Mesenchymal stem cell (in vitro differentiated cells and primary cell): Measurements from ENCODE around the gene ZNF81.

ENCODE experiments used
- DNase-seq: peaks from one replicate; pipeline ENCODE4 v3.0.0-alpha.2; 2013
- H2AFZ ChIP-seq: one replicate; pipeline ENCODE4 v1.6.1; 2013; ENCODE audit warnings: low read depth, mild to moderate bottlenecking, control low read depth, inconsistent platforms, low read length, moderate library complexity
- H2AK5ac ChIP-seq: 2 replicates; pipeline ENCODE4 v1.6.1; 2013; ENCODE audit warnings: low read length, moderate library complexity, mild to moderate bottlenecking, inconsistent platforms; ENCODE audit not compliant: severe bottlenecking
- H2BK120ac ChIP-seq: one replicate; pipeline ENCODE4 v1.6.1; 2013; ENCODE audit warnings: low read depth, mild to moderate bottlenecking, inconsistent platforms, low read length, moderate library complexity
- H2BK12ac ChIP-seq, 2 experiments: one replicate each; pipeline ENCODE4 v1.6.1; 2013; ENCODE audit warnings: inconsistent platforms in 2 of 2, low read length in 2 of 2, mild to moderate bottlenecking in 2 of 2, moderate library complexity in 2 of 2, control low read depth in 1 of 2
- H2BK15ac ChIP-seq: one replicate; pipeline ENCODE4 v1.6.1; 2013; ENCODE audit warnings: mild to moderate bottlenecking, low read depth, inconsistent platforms; ENCODE audit not compliant: poor library complexity, severe bottlenecking
- H2BK5ac ChIP-seq: 2 replicates; pipeline ENCODE4 v1.6.1; 2013; ENCODE audit warnings: low read depth, mild to moderate bottlenecking, low read length, control low read depth, inconsistent platforms; ENCODE audit not compliant: poor library complexity, severe bottlenecking
- H3K14ac ChIP-seq, 2 experiments: one replicate each; pipeline ENCODE4 v1.6.1; 2013; ENCODE audit warnings: inconsistent platforms in 2 of 2, low read length in 2 of 2, control low read depth in 1 of 2, mild to moderate bottlenecking in 1 of 2, moderate library complexity in 1 of 2
- H3K18ac ChIP-seq, 2 experiments: one replicate each; pipeline ENCODE4 v1.6.1; 2013; ENCODE audit warnings: inconsistent platforms in 2 of 2, low read length in 2 of 2, control low read depth in 1 of 2, low read depth in 1 of 2, mild to moderate bottlenecking in 1 of 2
- H3K23ac ChIP-seq, 2 experiments: one replicate each; pipeline ENCODE4 v1.6.1; 2013; ENCODE audit warnings: inconsistent platforms in 2 of 2, low read length in 2 of 2, mild to moderate bottlenecking in 2 of 2, moderate library complexity in 2 of 2, control low read depth in 1 of 2
- H3K27ac ChIP-seq: 2 replicates; pipeline ENCODE4 v1.5.1; 2013; ENCODE audit warnings: mild to moderate bottlenecking, moderate library complexity, low read length, control low read depth, inconsistent platforms; ENCODE audit not compliant: poor library complexity, severe bottlenecking
- H3K27me3 ChIP-seq, 2 experiments: 2 replicates each; pipeline versions ENCODE4 v1.6.1 to v1.7.0; 2013; ENCODE audit warnings: low read length in 2 of 2, mild to moderate bottlenecking in 2 of 2, moderate library complexity in 2 of 2, control low read depth in 1 of 2, inconsistent platforms in 1 of 2; ENCODE audit not compliant: control insufficient read depth in 1 of 2, insufficient read depth in 1 of 2
- H3K36me3 ChIP-seq, 2 experiments: 2 replicates each; pipeline versions ENCODE4 v1.6.1 to v1.7.0; 2013; ENCODE audit warnings: low read length in 2 of 2, control low read depth in 1 of 2, inconsistent platforms in 1 of 2, low read depth in 1 of 2, mild to moderate bottlenecking in 1 of 2; ENCODE audit not compliant: insufficient read depth in 2 of 2, control insufficient read depth in 1 of 2
- H3K4ac ChIP-seq, 2 experiments: one replicate each; pipeline ENCODE4 v1.6.1; 2013; ENCODE audit warnings: inconsistent platforms in 2 of 2, low read length in 2 of 2, mild to moderate bottlenecking in 2 of 2, moderate library complexity in 2 of 2, control low read depth in 1 of 2, low read depth in 1 of 2
- H3K4me1 ChIP-seq: 2 replicates; pipeline ENCODE4 v1.6.1; 2013; ENCODE audit warnings: low read depth, low read length, control low read depth; ENCODE audit not compliant: control insufficient read depth, insufficient read depth
- H3K4me2 ChIP-seq: 2 replicates; pipeline ENCODE4 v1.6.1; 2013; ENCODE audit warnings: low read length, mild to moderate bottlenecking, inconsistent platforms; ENCODE audit not compliant: poor library complexity, severe bottlenecking
- H3K4me3 ChIP-seq, 2 experiments: 2 replicates each; pipeline versions ENCODE4 v1.5.1 to v1.7.0; 2013; ENCODE audit warnings: low read length in 2 of 2, mild to moderate bottlenecking in 2 of 2, control low read depth in 1 of 2, low read depth in 1 of 2; ENCODE audit not compliant: insufficient read depth in 1 of 2
- H3K79me1 ChIP-seq: replicated peaks from 2 replicates; pipeline ENCODE4 v1.6.1; 2013; ENCODE audit warnings: mild to moderate bottlenecking, control low read depth, low read length, inconsistent platforms; ENCODE audit not compliant: poor library complexity, severe bottlenecking
- H3K9ac ChIP-seq: 2 replicates; pipeline ENCODE4 v1.7.0; 2013; ENCODE audit warnings: mild to moderate bottlenecking, low read length, moderate library complexity
- H3K9me3 ChIP-seq: 2 replicates; pipeline ENCODE4 v1.7.0; 2013; ENCODE audit warnings: mild to moderate bottlenecking, low read length; ENCODE audit not compliant: control insufficient read depth
- H4K8ac ChIP-seq: one replicate; pipeline ENCODE4 v1.6.1; 2013; ENCODE audit warnings: inconsistent platforms, mild to moderate bottlenecking, low read length, moderate library complexity
- H4K91ac ChIP-seq: one replicate; pipeline ENCODE4 v1.6.1; 2013; ENCODE audit warnings: mild to moderate bottlenecking, low read length, inconsistent platforms
- WGBS: methylation state at CpG from one replicate; pipeline ENCODE4 v1.1.7; 2013; ENCODE audit warnings: mixed read lengths; 5-methylcytosine and 5-hydroxymethylcytosine counted together

ZNF81 gene

DNA sequence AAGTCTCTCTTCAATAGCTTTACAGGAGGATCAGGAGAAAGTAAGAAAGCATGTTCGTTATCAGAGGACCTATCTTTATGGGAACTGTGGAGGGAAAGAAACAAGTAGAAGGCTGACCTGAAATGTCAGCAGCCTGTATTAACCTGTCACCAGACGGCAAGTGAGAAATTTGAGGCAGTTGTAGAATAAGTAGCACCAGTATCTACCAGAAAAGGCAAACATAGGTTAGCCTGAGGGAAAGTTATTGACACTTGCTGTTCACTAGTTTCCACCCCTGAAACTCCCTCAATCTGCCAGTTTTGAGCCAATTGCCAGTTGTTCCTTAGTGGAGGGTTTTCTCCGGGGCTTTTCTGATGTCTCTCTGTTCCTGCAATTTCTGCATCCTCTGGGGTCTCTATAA, 36.4 kb downstream of the ZNF81 start:
- Histone ChIP-seq H2BK5ac (no peak overlapping the region), H2BK15ac (no peak overlapping the region), H3K27me3 (peaks cover 0 to 4% of the 10 kb centered on the region in 2 experiments), H3K4me2 (no peak overlapping the region), H3K9ac (no peak overlapping the region), H2AFZ (no peak overlapping the region), H3K9me3 (peaks cover 17% of the 10 kb centered on the region), H2BK12ac (no peak overlapping the region), H4K8ac (no peak overlapping the region), H3K4me1 (no peaks in the 10 kb centered on the region), H4K91ac (no peak overlapping the region), H3K4ac (no peak overlapping the region), H3K23ac (no peak overlapping the region), H2AK5ac (no peak overlapping the region), H3K27ac (no peak overlapping the region), H3K4me3 (no peak overlapping the region), H3K79me1 (peaks cover 4% of the 10 kb centered on the region), H2BK120ac (no peak overlapping the region), H3K36me3 (peaks cover 6 to 11% of the 10 kb centered on the region in 2 experiments), H3K14ac (no peak overlapping the region), H3K18ac (no peak overlapping the region)
- DNase-seq = no peak
- 100% methylated on average over 1 of the region's 3 CpGs for WGBS

- H3K4me3 ChIP-seq = no peak overlapping the region
- peaks cover 13 to 18% of the 10 kb centered on the region in 2 experiments for H3K36me3 ChIP-seq
- H3K79me1 ChIP-seq = peaks cover 2% of the 10 kb centered on the region
- no peak overlapping the region for H4K91ac ChIP-seq
- no peak overlapping the region for H2BK120ac ChIP-seq
- no peak overlapping the region for H4K8ac ChIP-seq
- 94% methylated on average over 6 of the region's 6 CpGs for WGBS
- H3K27ac ChIP-seq = no peak overlapping the region
- no peak for DNase-seq
- no peaks in the 10 kb centered on the region for H3K4me1 ChIP-seq
- H2BK5ac ChIP-seq = no peak overlapping the region
- H3K27me3 ChIP-seq = no peaks in the 10 kb centered on the region
- no peak overlapping the region for H3K23ac ChIP-seq
- no peak overlapping the region for H3K18ac ChIP-seq
- no peak overlapping the region for H3K4me2 ChIP-seq
- no peak overlapping the region for H3K14ac ChIP-seq
- peaks cover 38% of the 10 kb centered on the region for H3K9me3 ChIP-seq
- H2AK5ac ChIP-seq = no peak overlapping the region
- no peak overlapping the region for H2BK15ac ChIP-seq
- H2AFZ ChIP-seq = no peak overlapping the region
- no peak overlapping the region for H3K9ac ChIP-seq
- H3K4ac ChIP-seq = no peak overlapping the region
- H2BK12ac ChIP-seq = no peak overlapping the region
These were observed 40.6 kb downstream of the ZNF81 start for GRCh38 chrX:47877327-47877726.

- H3K4ac ChIP-seq = no peak overlapping the region
- H2AFZ ChIP-seq = no peak overlapping the region
- H3K27ac ChIP-seq = no peak overlapping the region
- no peak overlapping the region for H3K18ac ChIP-seq
- no peak for DNase-seq
- no peaks in the 10 kb centered on the region for H3K4me1 ChIP-seq
- H2BK12ac ChIP-seq = no peak overlapping the region
- no peak overlapping the region for H2AK5ac ChIP-seq
- no peak overlapping the region for H3K23ac ChIP-seq
- H3K79me1 ChIP-seq = peaks cover 2% of the 10 kb centered on the region
- H3K14ac ChIP-seq = no peak overlapping the region
- no peak overlapping the region for H4K91ac ChIP-seq
- H2BK15ac ChIP-seq = no peak overlapping the region
- peaks cover 13 to 19% of the 10 kb centered on the region in 2 experiments for H3K36me3 ChIP-seq
- WGBS = 100% methylated on average over 2 of the region's 3 CpGs
- H2BK5ac ChIP-seq = no peak overlapping the region
- H3K9ac ChIP-seq = no peak overlapping the region
- H3K27me3 ChIP-seq = no peaks in the 10 kb centered on the region
- no peak overlapping the region for H4K8ac ChIP-seq
- H3K4me2 ChIP-seq = no peak overlapping the region
- no peak overlapping the region for H2BK120ac ChIP-seq
- peaks cover 33% of the 10 kb centered on the region for H3K9me3 ChIP-seq
- H3K4me3 ChIP-seq = no peak overlapping the region
These were observed 41.5 kb downstream of the ZNF81 start for GRCh38 chrX:47878198-47878597.

GRCh38 chrX:47879463-47879862, 42.8 kb downstream of the ZNF81 start:
- peaks cover 2% of the 10 kb centered on the region for H3K79me1 ChIP-seq
- no peak overlapping the region for H2AFZ ChIP-seq
- no peak overlapping the region for H3K14ac ChIP-seq
- H3K27ac ChIP-seq = no peak overlapping the region
- peaks cover 30% of the 10 kb centered on the region for H3K9me3 ChIP-seq
- H4K91ac ChIP-seq = no peak overlapping the region
- H3K9ac ChIP-seq = no peak overlapping the region
- no peak for DNase-seq
- H2BK12ac ChIP-seq = no peak overlapping the region
- no peak overlapping the region for H3K23ac ChIP-seq
- no peak overlapping the region for H3K18ac ChIP-seq
- 94% methylated on average over 2 of the region's 2 CpGs for WGBS
- H2BK5ac ChIP-seq = no peak overlapping the region
- H2BK120ac ChIP-seq = no peak overlapping the region
- H2AK5ac ChIP-seq = no peak overlapping the region
- H3K4me3 ChIP-seq = no peak overlapping the region
- H2BK15ac ChIP-seq = no peak overlapping the region
- H4K8ac ChIP-seq = no peak overlapping the region
- no peaks in the 10 kb centered on the region for H3K4me1 ChIP-seq
- H3K4ac ChIP-seq = no peak overlapping the region
- H3K4me2 ChIP-seq = no peak overlapping the region
- peaks cover 12 to 19% of the 10 kb centered on the region in 2 experiments for H3K36me3 ChIP-seq
- H3K27me3 ChIP-seq = no peaks in the 10 kb centered on the region
